Nephron progenitor cell (in vitro differentiated cells): ENCODE results near the gene CSE1L.
A peak's percentile ranks its signal among the peaks of the same experiment; 100 is the strongest.
"Not testable (repeated sequence)": the region's sequence is repeated elsewhere in the genome, so short reads cannot be mapped to it uniquely, and the experiment has no call there.

Experiments
- DNase-seq: peaks from one replicate; pipeline ENCODE4 v3.0.0; 2021
- H3K27ac Mint-ChIP-seq: 2 replicates; pipeline ENCODE4 v1.8.0; 2021; ENCODE audit warnings: mild to moderate bottlenecking, moderate library complexity, mixed read lengths
- H3K27me3 Mint-ChIP-seq: 2 replicates; pipeline ENCODE4 v1.8.0; 2021; ENCODE audit warnings: mild to moderate bottlenecking, low read depth, mixed read lengths; ENCODE audit not compliant: poor library complexity
- H3K36me3 Mint-ChIP-seq: 2 replicates; pipeline ENCODE4 v1.8.0; 2021; ENCODE audit warnings: low read depth, mixed read lengths
- H3K4me1 Mint-ChIP-seq: 2 replicates; pipeline ENCODE4 v1.8.0; 2021; ENCODE audit warnings: mixed read lengths
- H3K4me3 Mint-ChIP-seq: 2 replicates; pipeline ENCODE4 v1.8.0; 2021; ENCODE audit warnings: mild to moderate bottlenecking, moderate library complexity, mixed read lengths
- H3K9me3 Mint-ChIP-seq: 2 replicates; pipeline ENCODE4 v1.8.0; 2021; ENCODE audit warnings: mild to moderate bottlenecking, moderate library complexity, mixed read lengths
- TF ChIP-seq, protein P1 (sequence below): fragments of 200-600 bp; sonication (generic); IDR thresholded peaks from 2 replicates; pipeline ENCODE4 v1.5.0; 2021; ENCODE audit warnings: antibody characterized with exemption

The CSE1L gene

DNA sequence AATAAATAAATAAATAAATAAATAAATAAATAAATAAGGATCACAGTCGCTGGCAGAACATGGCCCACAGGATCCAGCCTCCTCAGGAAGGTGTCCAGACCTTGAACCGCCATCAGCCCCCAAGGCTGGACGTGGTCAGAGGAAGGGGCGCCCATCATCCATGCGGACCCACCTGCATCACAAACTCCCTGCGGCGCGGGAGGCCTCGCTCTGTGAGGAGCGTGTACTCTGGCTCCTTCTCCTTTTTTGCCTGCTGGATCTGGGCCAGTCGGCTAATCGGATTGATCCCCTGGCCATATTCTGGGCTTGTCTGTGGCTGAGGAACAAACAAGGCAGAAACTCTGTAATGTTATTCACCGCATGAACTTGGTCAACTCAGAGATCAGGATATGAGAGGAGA is 76.8 kb downstream of the CSE1L start:
- H3K36me3 Mint-ChIP-seq: peaks cover 74% of the 10 kb centered on the region
- H3K27ac Mint-ChIP-seq: no peak overlapping the region
- H3K4me3 Mint-ChIP-seq: no peak overlapping the region
- DNase-seq: no peak
- TF ChIP-seq, protein P1, sequence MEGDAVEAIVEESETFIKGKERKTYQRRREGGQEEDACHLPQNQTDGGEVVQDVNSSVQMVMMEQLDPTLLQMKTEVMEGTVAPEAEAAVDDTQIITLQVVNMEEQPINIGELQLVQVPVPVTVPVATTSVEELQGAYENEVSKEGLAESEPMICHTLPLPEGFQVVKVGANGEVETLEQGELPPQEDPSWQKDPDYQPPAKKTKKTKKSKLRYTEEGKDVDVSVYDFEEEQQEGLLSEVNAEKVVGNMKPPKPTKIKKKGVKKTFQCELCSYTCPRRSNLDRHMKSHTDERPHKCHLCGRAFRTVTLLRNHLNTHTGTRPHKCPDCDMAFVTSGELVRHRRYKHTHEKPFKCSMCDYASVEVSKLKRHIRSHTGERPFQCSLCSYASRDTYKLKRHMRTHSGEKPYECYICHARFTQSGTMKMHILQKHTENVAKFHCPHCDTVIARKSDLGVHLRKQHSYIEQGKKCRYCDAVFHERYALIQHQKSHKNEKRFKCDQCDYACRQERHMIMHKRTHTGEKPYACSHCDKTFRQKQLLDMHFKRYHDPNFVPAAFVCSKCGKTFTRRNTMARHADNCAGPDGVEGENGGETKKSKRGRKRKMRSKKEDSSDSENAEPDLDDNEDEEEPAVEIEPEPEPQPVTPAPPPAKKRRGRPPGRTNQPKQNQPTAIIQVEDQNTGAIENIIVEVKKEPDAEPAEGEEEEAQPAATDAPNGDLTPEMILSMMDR: no peak
- no peaks in the 10 kb centered on the region for H3K27me3 Mint-ChIP-seq
- H3K9me3 Mint-ChIP-seq: no peaks in the 10 kb centered on the region
- H3K4me1 Mint-ChIP-seq: no peaks in the 10 kb centered on the region

DNA sequence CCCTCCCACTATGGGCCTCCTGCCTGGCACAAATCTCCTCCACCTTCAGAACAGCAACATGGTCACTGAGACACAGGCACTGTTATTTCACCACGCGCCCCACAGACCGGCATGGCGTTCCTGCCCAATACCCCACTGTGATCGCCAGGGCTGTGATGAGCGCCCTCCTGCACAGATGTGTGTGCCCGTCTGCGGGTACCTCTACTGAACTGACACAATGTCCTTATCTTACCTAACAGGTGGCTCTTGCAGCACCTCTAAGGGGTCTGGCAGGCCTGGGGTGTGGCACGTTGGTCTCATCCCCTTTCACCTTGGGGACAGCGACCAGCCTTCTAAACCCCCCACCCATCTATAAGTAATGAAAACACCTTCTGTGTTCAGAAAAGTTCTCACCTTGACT is 77.9 kb downstream of the CSE1L start:
- H3K4me1 Mint-ChIP-seq: no peaks in the 10 kb centered on the region
- H3K27ac Mint-ChIP-seq: no peak overlapping the region
- H3K9me3 Mint-ChIP-seq: no peaks in the 10 kb centered on the region
- TF ChIP-seq, protein P1: no peak
- peaks cover 74% of the 10 kb centered on the region for H3K36me3 Mint-ChIP-seq
- no peak for DNase-seq
- H3K27me3 Mint-ChIP-seq: no peaks in the 10 kb centered on the region
- H3K4me3 Mint-ChIP-seq: no peak overlapping the region

DNA sequence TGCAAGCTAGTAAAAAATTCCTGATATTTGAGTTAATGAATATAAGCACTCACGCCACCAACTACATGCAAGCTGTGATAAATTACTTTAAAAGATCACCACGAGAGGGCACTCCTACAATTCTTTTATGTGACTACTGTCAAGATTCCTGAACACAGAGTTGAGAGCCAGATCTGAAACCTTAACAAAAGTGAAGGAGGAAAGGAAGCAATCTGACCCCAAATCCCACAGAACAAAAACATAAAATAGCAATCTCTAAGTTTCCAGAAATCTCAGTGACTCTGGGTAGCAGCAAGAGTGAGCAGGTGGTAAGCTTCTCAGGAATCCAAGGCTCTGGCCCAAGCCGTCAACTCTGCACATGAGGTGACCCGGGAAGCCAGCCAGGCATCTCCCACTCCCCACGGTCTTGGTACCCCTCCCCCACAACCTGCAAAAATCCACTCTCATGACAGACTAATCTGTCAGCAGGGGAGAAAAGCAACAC is 86.9 kb downstream of the CSE1L start:
- peak overlapping the region; percentile 37 for H3K27ac Mint-ChIP-seq

DNA sequence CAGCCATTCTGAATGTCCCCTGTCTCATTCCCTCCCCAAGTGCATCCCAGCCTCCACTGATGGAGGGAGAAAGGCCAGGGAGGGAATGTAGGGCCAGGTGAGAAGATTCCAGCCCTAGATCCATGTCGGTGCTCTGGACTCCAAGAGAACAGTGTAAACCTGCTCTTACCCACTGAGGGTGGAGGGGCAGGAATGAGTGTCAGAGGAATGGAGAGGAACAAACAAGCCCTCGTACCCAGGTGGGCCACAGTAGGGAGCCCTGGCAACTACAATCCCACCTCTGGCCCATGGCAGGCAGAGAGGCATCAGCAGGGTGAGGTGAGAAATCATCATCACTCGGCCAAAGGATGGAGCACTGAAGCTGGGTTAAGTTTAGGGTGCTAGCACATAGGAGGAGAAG is 87.5 kb downstream of the CSE1L start:
- TF ChIP-seq, protein P1: no peak
- Mint-ChIP-seq H3K27ac (peak overlapping the region; percentile 37), H3K9me3 (no peaks in the 10 kb centered on the region), H3K4me3 (no peak overlapping the region), H3K27me3 (no peaks in the 10 kb centered on the region), H3K36me3 (peaks cover 74% of the 10 kb centered on the region), H3K4me1 (peaks cover 10% of the 10 kb centered on the region)
- no peak for DNase-seq

More for the DNA sequence above, 86.9 kb downstream of the CSE1L start:
- no peaks in the 10 kb centered on the region for H3K9me3 Mint-ChIP-seq
- peak; percentile 13 for DNase-seq
- TF ChIP-seq, protein P1: peak; percentile 38
- peaks cover 74% of the 10 kb centered on the region for H3K36me3 Mint-ChIP-seq
- no peaks in the 10 kb centered on the region for H3K27me3 Mint-ChIP-seq
- H3K4me3 Mint-ChIP-seq: no peak overlapping the region
- H3K4me1 Mint-ChIP-seq: peaks cover 10% of the 10 kb centered on the region

DNA sequence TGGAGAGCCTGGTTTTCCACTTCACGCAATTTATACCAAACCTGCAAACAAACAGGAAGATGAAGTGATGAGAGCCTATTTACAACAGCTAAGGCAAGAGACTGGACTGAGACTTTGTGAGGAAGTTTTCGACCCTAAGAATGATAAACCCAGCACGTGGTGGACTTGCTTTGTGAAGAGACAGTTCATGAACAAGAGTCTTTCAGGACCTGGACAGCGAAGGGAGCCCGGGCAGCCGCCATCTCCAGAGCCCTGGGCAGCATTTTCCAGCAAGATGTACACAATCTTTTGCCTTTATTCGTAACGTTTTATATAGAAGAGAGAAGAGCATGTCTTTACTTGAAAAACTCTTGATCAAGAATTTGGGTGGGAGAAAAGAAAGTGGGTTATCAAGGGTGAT is 88.7 kb downstream of the CSE1L start:
- peaks cover 80% of the 10 kb centered on the region for H3K36me3 Mint-ChIP-seq
- not testable (repeated sequence) for H3K27me3 Mint-ChIP-seq, H3K4me1 Mint-ChIP-seq, H3K4me3 Mint-ChIP-seq, DNase-seq, H3K9me3 Mint-ChIP-seq
- H3K27ac Mint-ChIP-seq: peak overlapping the region; percentile 75

DNA sequence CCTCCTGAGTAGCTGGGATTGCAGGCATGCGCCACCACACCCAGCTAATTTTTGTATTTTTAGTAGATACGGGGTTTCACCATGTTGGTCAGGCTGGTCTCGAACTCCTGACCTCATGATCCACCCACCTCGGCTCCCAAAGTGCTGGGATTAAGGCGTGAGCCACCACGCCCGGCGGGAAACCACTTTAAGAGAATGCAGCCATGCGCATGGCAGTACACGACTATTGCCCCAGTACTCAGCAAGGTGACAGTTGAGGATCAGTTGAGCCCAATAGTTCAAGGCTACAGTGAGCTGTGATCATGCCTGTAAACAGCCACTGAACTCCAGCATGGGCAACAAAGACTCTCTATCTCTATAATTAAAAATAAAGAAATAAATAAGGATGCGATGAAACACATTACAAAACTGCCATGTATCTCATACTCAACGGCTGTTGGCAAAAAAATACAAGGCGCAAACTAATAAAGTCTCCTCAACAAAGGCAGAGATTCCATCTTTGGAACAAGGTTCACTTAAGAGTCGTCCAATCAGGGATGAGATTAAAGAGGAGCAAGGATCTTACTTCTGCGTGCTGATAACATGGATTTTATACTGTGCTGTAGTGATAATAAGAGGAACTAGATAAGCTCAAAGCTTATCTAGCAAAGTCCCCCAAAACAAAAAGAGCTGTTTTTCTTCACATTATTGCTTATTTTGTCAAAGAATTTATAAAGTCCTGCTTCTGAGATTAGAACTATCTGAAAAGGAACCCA is 90.9 kb downstream of the CSE1L start:
- H3K27me3 Mint-ChIP-seq: no peaks in the 10 kb centered on the region
- H3K9me3 Mint-ChIP-seq: no peaks in the 10 kb centered on the region
- H3K36me3 Mint-ChIP-seq: peaks cover 70% of the 10 kb centered on the region
- H3K4me3 Mint-ChIP-seq: no peak overlapping the region
- DNase-seq: no peak
- TF ChIP-seq, protein P1: no peak
- peaks cover 10% of the 10 kb centered on the region for H3K4me1 Mint-ChIP-seq
- H3K27ac Mint-ChIP-seq: peak overlapping the region; percentile 29
